Right lobe of liver (tissue), 6 donors: ENCODE measurements around the gene KLB. TPM values are rescaled to one million over a fixed set of nuclear protein-coding genes. Genes with fewer than 3 reads are reported as not detected.
A peak's percentile ranks its signal among the peaks of the same experiment; 100 is the strongest.

Source experiments
- ATAC-seq, 4 donors: fragments of 200-7000 bp; cut with Tn5 transposase; one replicate each; pipeline ENCODE4 v1.9.1; 2020; ENCODE audit warnings: mild to moderate bottlenecking in 4 of 4, moderate library complexity in 4 of 4
- DNase-seq, 3 donors: peaks; one replicate each; pipeline ENCODE4 v3.0.0-alpha.2; 2020
- H3K27ac ChIP-seq, 3 donors: fragments of 200-600 bp; one replicate each; pipeline ENCODE4 v1.8.0; 2022
- H3K27me3 ChIP-seq, 2 donors: fragments of 200-600 bp; one replicate each; pipeline ENCODE4 v1.8.0; 2022
- H3K36me3 ChIP-seq, 4 donors: fragments of 200-600 bp; sonication (generic) in 1 of 4; one replicate each; pipeline versions ENCODE4 v1.5.1 to v1.8.0; 2017 to 2022; ENCODE audit warnings: control low read depth in 1 of 4
- H3K4me1 ChIP-seq, 4 donors: fragments of 200-600 bp; sonication (generic) in 1 of 4; one replicate each; pipeline versions ENCODE4 v1.5.1 to v1.8.0; 2017 to 2022; ENCODE audit warnings: control low read depth in 1 of 4
- H3K4me3 ChIP-seq, 3 donors: fragments of 200-600 bp; one replicate each; pipeline ENCODE4 v1.8.0; 2022
- H3K9me3 ChIP-seq, 4 donors: fragments of 200-600 bp; sonication (generic) in 1 of 4; one replicate each; pipeline versions ENCODE4 v1.5.1 to v1.8.0; 2017 to 2022; ENCODE audit warnings: control low read depth in 1 of 4
- CTCF ChIP-seq, 4 donors: fragments of 200-600 bp in 3 of 4; fragments of 450-650 bp in 1 of 4; IDR thresholded peaks; one replicate each; pipeline versions ENCODE4 v1.5.1 to v1.8.0; 2016 to 2022; ENCODE audit warnings: antibody characterized with exemption in 4 of 4, mild to moderate bottlenecking in 2 of 4
- POLR2A ChIP-seq: fragments of 450-650 bp; IDR thresholded peaks from one replicate; pipeline ENCODE4 v1.6.1; 2017; ENCODE audit warnings: antibody characterized with exemption, mild to moderate bottlenecking
- WGBS: methylation state at CpG from one replicate; pipeline ENCODE4 v1.1.6; 2018; ENCODE audit warnings: low coverage, low lambda C conversion rate; ENCODE audit not compliant: insufficient coverage; ENCODE audit errors: missing lambda C conversion rate; 5-methylcytosine and 5-hydroxymethylcytosine counted together
- intact Hi-C, 2 donors: fragments of 100-400 bp; cut with DNase I; formaldehyde crosslinking; loops; one replicate each; pipeline versions ENCODE4 v1.11.2 to v1.14.1; 2022
- total RNA-seq, 6 experiments: library from RNA; depleted of rRNA in 2 of 6; stranded (reverse); fragments of >200 nt in 2 of 6; fragmentation: NEBNext Ultra II Directional in 3 of 6; extraction: Animal tissue kit (Norgen Biotek cat#: 25700) in 3 of 6; gene quantifications; one replicate each; pipeline versions ENCODE4 v1.1.0 to v1.2.4, GENCODE V29; 2016 to 2023
- donor health status: DM: no; HTN: yes; CAD: no.
- donor health status: DM: no; HTN: no; CAD: no.
- donor health status: DM: no; HTN: no; CAD: no.
- donor health status: DM: no; HTN: yes; CAD: no.
- donor health status: DM: no; HTN: yes; CAD: no.

Gene KLB
- total RNA-seq, 6 experiments from 2014 or later = 12.3 to 54.5 (median 17.5) TPM

GRCh38 chr4:39446842-39447573, 40.3 kb downstream of the KLB start:
- intact Hi-C loops = no loop called here

GRCh38 chr4:39450618-39451017, 43.9 kb downstream of the KLB start:
- Histone ChIP-seq H3K27me3 (no peaks in the 10 kb centered on the region), H3K4me1 (peaks cover 0 to 17% (median 8%) of the 10 kb centered on the region in 4 donors), H3K27ac (peak overlapping the region; percentile 11 to 71 (median 49)), H3K36me3 (peaks cover 0 to 83% (median 25%) of the 10 kb centered on the region in 4 donors), H3K4me3 (peak overlapping the region in 1 of 3 donors; percentile 34), H3K9me3 (no peaks in the 10 kb centered on the region)
- ATAC-seq = peak; percentile 49 to 68 (median 62)
- intact Hi-C loops = no loop called here
- WGBS = 16% methylated on average over 2 of the region's 2 CpGs
- DNase-seq = no peak
- TF ChIP-seq POLR2A (no peak), CTCF (IDR thresholded peaks at IDR 0.05) (no peak)

More at GRCh38 chr4:39446842-39447573, 40.3 kb downstream of the KLB start:
- TF ChIP-seq CTCF (IDR thresholded peaks at IDR 0.05) (no peak), POLR2A (no peak)
- WGBS = 72% methylated on average over 5 of the region's 61 CpGs
- Histone ChIP-seq H3K9me3 (no peaks in the 10 kb centered on the region), H3K27ac (no peak overlapping the region), H3K27me3 (no peaks in the 10 kb centered on the region), H3K4me1 (peaks cover 0 to 17% (median 8%) of the 10 kb centered on the region in 4 donors), H3K4me3 (peak overlapping the region in 2 of 3 donors; percentile 10 to 25), H3K36me3 (peaks cover 0 to 54% (median 5%) of the 10 kb centered on the region in 4 donors)
- DNase-seq = peak in 2 of 3 donors; percentile 53 to 62
- ATAC-seq = peak; percentile 46 to 70 (median 53)

GRCh38 chr4:39451423-39452023, 44.8 kb downstream of the KLB start:
- no peak overlapping the region for H3K4me3 ChIP-seq
- no peak for DNase-seq
- intact Hi-C loops = no loop called here

More at GRCh38 chr4:39451423-39452023, 44.8 kb downstream of the KLB start:
- H3K4me1 ChIP-seq = peaks cover 0 to 20% (median 9%) of the 10 kb centered on the region in 4 donors
- TF ChIP-seq CTCF (IDR thresholded peaks at IDR 0.05) (no peak), POLR2A (no peak)
- peak in 1 of 4 donors; percentile 6 for ATAC-seq
- H3K27ac ChIP-seq = peak overlapping the region; percentile 11 to 71 (median 49)
- no peaks in the 10 kb centered on the region for H3K9me3 ChIP-seq
- H3K36me3 ChIP-seq = peaks cover 0 to 88% (median 27%) of the 10 kb centered on the region in 4 donors
- no peaks in the 10 kb centered on the region for H3K27me3 ChIP-seq
- WGBS = 92% methylated on average over 5 of the region's 6 CpGs
